Measurements from ENCODE around the gene PLCB2.
A peak's percentile ranks its signal among the peaks of the same experiment; 100 is the strongest.

PLCB2 gene

GRCh38 chr15:40310001-40310959 lies 2.5 kb upstream of the PLCB2 start:
- peak; percentile 59 to 67 for DNase-seq
- no peak for TF ChIP-seq GATA1 (IDR thresholded peaks at IDR 0.05; ENCODE audit: low read depth, low read length)
- no peak for TF ChIP-seq POLR2A (IDR thresholded peaks at IDR 0.05; ENCODE audit: low read length)

DNA sequence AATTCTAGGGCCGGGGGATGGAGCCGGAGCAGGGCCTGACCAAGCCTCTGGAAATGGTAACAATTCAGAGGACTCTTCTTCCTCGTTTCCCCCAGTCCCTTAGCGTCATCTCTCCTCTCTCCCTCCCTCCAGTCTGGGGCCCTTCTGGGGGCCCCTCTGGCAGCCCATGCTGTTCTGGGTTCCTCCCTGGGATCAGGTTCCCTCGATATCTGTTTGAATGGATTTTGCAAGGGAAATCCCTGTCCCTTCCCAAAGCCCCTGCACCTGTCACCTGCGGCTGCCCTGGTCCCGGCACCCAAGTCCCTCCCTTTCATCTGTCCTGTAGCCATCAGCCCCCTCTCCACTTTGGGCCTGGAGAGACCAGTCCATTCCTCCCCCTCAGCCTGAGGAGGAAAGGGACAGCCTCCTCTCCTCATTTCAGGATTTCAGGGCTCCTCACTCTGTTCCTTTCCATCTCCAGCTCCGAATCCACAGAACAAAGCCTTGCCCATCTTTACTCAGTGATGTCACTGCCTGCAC lies 1.7 kb upstream of the PLCB2 start:
- no peak for TF ChIP-seq POLR2A (IDR thresholded peaks at IDR 0.05; ENCODE audit: low read length)
- no peak for TF ChIP-seq GATA1 (IDR thresholded peaks at IDR 0.05; ENCODE audit: low read depth, low read length)
- DNase-seq, result no peak

DNA sequence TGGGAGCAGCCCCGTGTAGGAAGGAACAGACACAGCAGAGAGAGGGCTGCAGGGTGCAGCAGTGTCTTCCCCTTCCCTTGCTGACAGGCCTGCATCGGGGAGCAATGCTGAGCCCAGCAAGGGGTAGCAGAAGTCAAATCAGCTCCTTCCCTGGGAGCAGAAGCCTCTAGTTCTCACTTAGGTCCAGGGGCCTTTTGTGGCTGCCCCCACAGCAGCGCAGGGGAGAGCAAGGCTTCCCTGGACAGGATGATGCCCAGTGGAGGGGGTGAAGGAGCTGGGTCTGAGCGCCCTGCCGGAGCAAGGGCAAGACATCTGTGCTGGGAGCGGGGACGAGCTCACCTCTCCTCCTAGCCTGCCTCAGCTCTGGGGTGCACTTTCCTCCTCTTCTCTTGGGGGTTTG lies 827 bp downstream of the PLCB2 start:
- DNase-seq, result no peak
- TF ChIP-seq GATA1 (IDR thresholded peaks at IDR 0.05; ENCODE audit: low read depth, low read length) (no peak), POLR2A (IDR thresholded peaks at IDR 0.05; ENCODE audit: low read length) (no peak)

DNA sequence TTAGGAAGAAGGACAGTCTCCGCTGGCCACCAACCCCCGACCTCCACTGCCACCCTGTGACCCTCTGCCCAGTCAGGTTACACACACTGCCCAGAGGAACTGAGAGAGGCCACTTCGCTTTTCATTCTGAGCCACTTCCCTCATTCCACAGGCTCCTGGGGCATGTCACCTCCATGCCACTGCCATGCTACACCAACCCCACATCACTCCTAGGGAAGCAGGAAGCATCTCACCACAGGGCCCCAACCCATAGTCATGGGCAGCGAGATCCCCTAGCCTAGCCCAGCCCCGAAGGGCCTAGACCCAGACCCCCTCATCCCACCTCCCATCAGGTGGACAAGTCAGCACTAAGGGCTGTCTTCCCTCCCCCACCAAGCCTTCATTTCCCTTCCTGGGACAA lies 1.4 kb downstream of the PLCB2 start:
- TF ChIP-seq GATA1 (IDR thresholded peaks at IDR 0.05; ENCODE audit: low read depth, low read length) (no peak), POLR2A (IDR thresholded peaks at IDR 0.05; ENCODE audit: low read length) (no peak)
- DNase-seq, result no peak

DNA sequence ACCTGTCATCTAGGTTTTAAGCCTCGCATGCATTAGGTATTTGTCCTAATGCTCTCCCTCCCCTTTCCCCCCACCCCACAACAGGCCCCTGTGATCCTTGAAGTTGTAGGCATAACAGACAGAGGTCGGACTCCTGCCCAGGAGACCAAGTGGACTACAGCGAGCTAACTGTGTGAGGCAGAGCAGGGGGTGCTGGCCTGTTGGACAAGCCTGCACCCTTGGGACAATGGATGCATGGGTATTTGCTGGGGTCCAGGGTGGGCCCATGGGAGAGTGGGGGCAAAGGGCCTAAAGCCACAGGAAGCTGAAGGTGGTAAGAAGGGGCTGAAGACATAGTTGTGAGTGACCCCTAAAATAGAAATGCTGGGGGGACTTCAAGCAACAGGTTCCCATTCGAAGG lies 2.5 kb downstream of the PLCB2 start:
- no peak for DNase-seq
- TF ChIP-seq POLR2A (IDR thresholded peaks at IDR 0.05; ENCODE audit: low read length), result no peak
- TF ChIP-seq GATA1 (IDR thresholded peaks at IDR 0.05; ENCODE audit: low read depth, low read length), result no peak

DNA sequence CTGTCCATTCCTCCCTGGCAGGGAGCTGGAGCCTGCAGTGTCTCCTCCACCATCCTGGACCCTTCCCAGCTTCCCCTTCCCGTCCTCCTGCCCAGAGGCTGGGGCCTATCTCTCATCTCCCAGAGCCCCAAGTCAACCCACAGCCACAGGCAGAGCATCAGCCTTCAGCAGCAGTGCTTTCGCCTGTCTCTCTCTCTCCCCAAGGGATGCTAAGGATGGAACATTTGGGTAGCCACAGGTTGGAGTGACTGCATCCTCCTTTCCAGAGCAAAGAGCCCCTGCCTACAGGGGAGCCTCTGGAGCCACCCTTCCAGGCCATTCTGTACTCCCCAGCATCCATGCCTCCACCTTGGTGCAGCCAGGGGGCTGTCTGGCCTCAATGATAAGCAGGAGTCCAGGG lies 4.2 kb downstream of the PLCB2 start:
- DNase-seq, result no peak
- TF ChIP-seq GATA1 (IDR thresholded peaks at IDR 0.05; ENCODE audit: low read depth, low read length) (no peak), POLR2A (IDR thresholded peaks at IDR 0.05; ENCODE audit: low read length) (no peak)

GRCh38 chr15:40302981-40303380 lies 4.8 kb downstream of the PLCB2 start:
- no peak for DNase-seq
- TF ChIP-seq POLR2A (IDR thresholded peaks at IDR 0.05; ENCODE audit: low read length) (no peak), GATA1 (IDR thresholded peaks at IDR 0.05; ENCODE audit: low read depth, low read length) (no peak)

DNA sequence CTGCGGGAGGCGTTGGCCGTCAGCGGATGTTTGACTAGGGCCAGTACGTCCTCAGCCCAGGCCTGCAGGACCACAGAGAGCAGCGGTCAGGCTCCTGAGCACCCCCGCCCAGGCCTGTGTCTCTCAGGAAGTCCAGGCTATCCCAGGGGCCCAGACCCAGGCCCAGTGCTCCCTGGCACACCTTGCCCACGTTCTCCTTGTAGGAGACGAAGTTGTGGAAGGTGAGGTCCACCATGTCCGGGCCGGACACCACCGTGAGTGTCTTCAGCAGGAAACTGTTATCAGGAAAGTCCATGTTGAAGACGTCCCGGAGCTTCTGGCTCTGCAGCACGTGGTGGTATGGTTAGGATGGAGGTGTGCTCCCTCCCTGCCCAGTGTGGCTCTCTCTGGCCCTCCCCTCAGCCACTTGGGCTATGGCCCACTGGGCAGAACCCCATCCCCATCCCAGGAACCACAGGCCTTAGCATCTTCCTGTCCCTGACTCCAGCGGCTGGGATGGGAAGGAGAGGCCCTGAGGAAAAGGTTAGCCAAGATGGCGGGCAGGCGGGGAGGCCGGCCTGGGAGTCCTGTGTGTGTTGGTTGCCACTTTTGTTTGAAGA lies 5.3 kb downstream of the PLCB2 start:
- DNase-seq, result no peak
- TF ChIP-seq GATA1 (IDR thresholded peaks at IDR 0.05; ENCODE audit: low read depth, low read length) (no peak), POLR2A (IDR thresholded peaks at IDR 0.05; ENCODE audit: low read length) (no peak)

- DNase-seq, result no peak
- TF ChIP-seq GATA1 (IDR thresholded peaks at IDR 0.05; ENCODE audit: low read depth, low read length), result no peak
- no peak for TF ChIP-seq POLR2A (IDR thresholded peaks at IDR 0.05; ENCODE audit: low read length)
Measured at GRCh38 chr15:40301467-40302179, 6.1 kb downstream of the PLCB2 start.

GRCh38 chr15:40300771-40301170 lies 7.0 kb downstream of the PLCB2 start:
- no peak for DNase-seq
- TF ChIP-seq POLR2A (IDR thresholded peaks at IDR 0.05; ENCODE audit: low read length), result no peak
- TF ChIP-seq GATA1 (IDR thresholded peaks at IDR 0.05; ENCODE audit: low read depth, low read length), result no peak

- TF ChIP-seq GATA1 (IDR thresholded peaks at IDR 0.05; ENCODE audit: low read depth, low read length) (no peak), POLR2A (IDR thresholded peaks at IDR 0.05; ENCODE audit: low read length) (no peak)
- DNase-seq, result no peak
Measured at GRCh38 chr15:40300367-40300766, 7.4 kb downstream of the PLCB2 start.

- TF ChIP-seq POLR2A (IDR thresholded peaks at IDR 0.05; ENCODE audit: low read length), result no peak
- no peak for TF ChIP-seq GATA1 (IDR thresholded peaks at IDR 0.05; ENCODE audit: low read depth, low read length)
Measured at GRCh38 chr15:40298216-40298935, 9.4 kb downstream of the PLCB2 start.

GRCh38 chr15:40297356-40297755 lies 10.4 kb downstream of the PLCB2 start:
- DNase-seq, result no peak
- TF ChIP-seq POLR2A (IDR thresholded peaks at IDR 0.05; ENCODE audit: low read length) (no peak), GATA1 (IDR thresholded peaks at IDR 0.05; ENCODE audit: low read depth, low read length) (no peak)

More at GRCh38 chr15:40298216-40298935, 9.4 kb downstream of the PLCB2 start:
- DNase-seq, result no peak

Data from erythroblast (primary cell).